Stomach (tissue), 4 donors: Measurements from ENCODE around the gene FAM117A.
A peak's percentile ranks its signal among the peaks of the same experiment; 100 is the strongest.

Experiments
- POLR2AphosphoS5 ChIP-seq, 3 donors: sonication (generic); formaldehyde crosslinking; IDR thresholded peaks; one replicate each; pipeline ENCODE4 v1.6.1; 2016; ENCODE audit warnings: antibody characterized with exemption in 3 of 3
- TF ChIP-seq, protein P1 (sequence below), 7 experiments: fragments of 450-650 bp in 4 of 7; fragments of 200-600 bp in 3 of 7; sonication (generic) in 3 of 7; IDR thresholded peaks; one replicate each; pipeline ENCODE4 v1.5.1; 2016 to 2019; ENCODE audit warnings: antibody characterized with exemption in 7 of 7, control low read depth in 2 of 7, mild to moderate bottlenecking in 1 of 7

DNA sequence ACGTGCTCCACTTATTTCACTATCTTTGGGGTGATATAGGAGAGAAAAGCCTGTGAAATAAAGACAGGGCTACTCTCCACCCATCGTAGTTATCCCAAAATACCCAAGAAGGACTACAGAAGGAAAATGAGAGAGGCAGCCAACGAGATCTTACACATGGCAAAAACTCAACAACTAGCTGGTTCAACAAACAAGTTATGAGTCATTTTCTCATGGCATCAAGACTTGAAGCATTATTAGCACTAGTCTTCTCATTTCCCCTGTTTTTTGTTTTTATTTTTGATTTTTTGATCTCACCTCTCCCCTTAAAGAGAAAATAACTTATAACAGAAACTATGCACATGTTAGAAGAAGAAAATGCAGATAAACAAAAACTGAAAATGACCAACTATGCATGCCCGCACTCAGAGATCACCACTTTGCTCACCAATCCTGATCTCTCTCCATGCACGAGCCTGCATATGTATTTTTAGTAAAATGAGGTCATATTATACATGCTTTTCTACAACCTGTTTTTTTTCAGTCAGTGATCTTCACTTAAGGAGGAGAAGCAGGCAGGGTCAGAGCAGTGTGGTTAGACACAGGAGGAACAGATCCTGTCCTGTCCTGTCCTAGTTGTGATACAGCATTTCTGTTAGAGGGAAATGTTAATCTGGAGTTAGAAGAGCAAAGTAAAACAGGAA is 22.8 kb downstream of the FAM117A start:
- TF ChIP-seq POLR2AphosphoS5 (IDR thresholded peaks at IDR 0.05): peak in 1 of 3 donors; percentile 25
- TF ChIP-seq, protein P1, sequence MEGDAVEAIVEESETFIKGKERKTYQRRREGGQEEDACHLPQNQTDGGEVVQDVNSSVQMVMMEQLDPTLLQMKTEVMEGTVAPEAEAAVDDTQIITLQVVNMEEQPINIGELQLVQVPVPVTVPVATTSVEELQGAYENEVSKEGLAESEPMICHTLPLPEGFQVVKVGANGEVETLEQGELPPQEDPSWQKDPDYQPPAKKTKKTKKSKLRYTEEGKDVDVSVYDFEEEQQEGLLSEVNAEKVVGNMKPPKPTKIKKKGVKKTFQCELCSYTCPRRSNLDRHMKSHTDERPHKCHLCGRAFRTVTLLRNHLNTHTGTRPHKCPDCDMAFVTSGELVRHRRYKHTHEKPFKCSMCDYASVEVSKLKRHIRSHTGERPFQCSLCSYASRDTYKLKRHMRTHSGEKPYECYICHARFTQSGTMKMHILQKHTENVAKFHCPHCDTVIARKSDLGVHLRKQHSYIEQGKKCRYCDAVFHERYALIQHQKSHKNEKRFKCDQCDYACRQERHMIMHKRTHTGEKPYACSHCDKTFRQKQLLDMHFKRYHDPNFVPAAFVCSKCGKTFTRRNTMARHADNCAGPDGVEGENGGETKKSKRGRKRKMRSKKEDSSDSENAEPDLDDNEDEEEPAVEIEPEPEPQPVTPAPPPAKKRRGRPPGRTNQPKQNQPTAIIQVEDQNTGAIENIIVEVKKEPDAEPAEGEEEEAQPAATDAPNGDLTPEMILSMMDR (IDR thresholded peaks at IDR 0.05): no peak
